Thymus (tissue), 11 donors: ENCODE data around the gene NEO1. TPM values are rescaled to one million over a fixed set of nuclear protein-coding genes. Genes with fewer than 3 reads are reported as not detected.

Source experiments
- DNase-seq, 9 donors: peaks; one replicate each; pipeline ENCODE4 v3.0.0-alpha.2; 2013; ENCODE audit warnings: low spot score in 9 of 9, low read depth in 6 of 9, missing footprints in 1 of 9
- H3K27ac ChIP-seq, 2 donors: one replicate each; pipeline ENCODE4 v1.5.1; 2013; ENCODE audit warnings: control low read depth in 1 of 2, low read depth in 1 of 2, low read length in 1 of 2, mild to moderate bottlenecking in 1 of 2, moderate library complexity in 1 of 2
- H3K27me3 ChIP-seq, 2 donors: one replicate each; pipeline ENCODE4 v1.5.1; 2013; ENCODE audit warnings: low read length in 1 of 2; ENCODE audit not compliant: control insufficient read depth in 2 of 2, insufficient read depth in 1 of 2
- H3K36me3 ChIP-seq, 2 donors: one replicate each; pipeline ENCODE4 v1.5.1; 2013; ENCODE audit warnings: low read length in 1 of 2, mild to moderate bottlenecking in 1 of 2, moderate library complexity in 1 of 2; ENCODE audit not compliant: control insufficient read depth in 2 of 2, insufficient read depth in 2 of 2
- H3K4me1 ChIP-seq, 2 donors: one replicate each; pipeline ENCODE4 v1.5.1; 2013; ENCODE audit warnings: low read length in 2 of 2; ENCODE audit not compliant: control insufficient read depth in 2 of 2, insufficient read depth in 2 of 2
- H3K4me3 ChIP-seq, 2 donors: one replicate each; pipeline ENCODE4 v1.5.1; 2013; ENCODE audit warnings: low read length in 2 of 2, control low read depth in 1 of 2, mild to moderate bottlenecking in 1 of 2
- H3K9me3 ChIP-seq, 2 donors: one replicate each; pipeline ENCODE4 v1.5.1; 2013; ENCODE audit warnings: low read length in 1 of 2, mild to moderate bottlenecking in 1 of 2; ENCODE audit not compliant: control insufficient read depth in 2 of 2, insufficient read depth in 1 of 2
- WGBS: extraction: QIAGEN DNeasy Blood & Tissue Kit; methylation state at CpG from one replicate; pipeline ENCODE4 v1.1.7; 2013; 5-methylcytosine and 5-hydroxymethylcytosine counted together
- polyA plus RNA-seq: library from polyadenylated mRNA; stranded (reverse); fragments of 200-250 nt; gene quantifications from one replicate; pipeline ENCODE4 v1.2.3, GENCODE V29; 2013
- total RNA-seq: library from RNA; stranded (reverse); fragments of 120-200 nt; gene quantifications from one replicate; pipeline ENCODE4 v1.2.4, GENCODE V29; 2013
- donor health status: healthy.

NEO1 gene
- total and polyA plus RNA-seq, 2 donors = 4.4 to 6.1 TPM

GRCh38 chr15:73028031-73028430 lies 24.2 kb upstream of the NEO1 start:
- 84% methylated on average over 6 of the region's 6 CpGs for WGBS
- Histone ChIP-seq H3K4me3 (no peak overlapping the region), H3K4me1 (no peaks in the 10 kb centered on the region), H3K36me3 (no peaks in the 10 kb centered on the region), H3K27me3 (no peaks in the 10 kb centered on the region), H3K27ac (no peak overlapping the region), H3K9me3 (no peaks in the 10 kb centered on the region)
- DNase-seq = no peak

- H3K9me3 ChIP-seq = no peaks in the 10 kb centered on the region
- H3K4me3 ChIP-seq = no peak overlapping the region
- no peaks in the 10 kb centered on the region for H3K36me3 ChIP-seq
- H3K27me3 ChIP-seq = no peaks in the 10 kb centered on the region
- no peaks in the 10 kb centered on the region for H3K4me1 ChIP-seq
- 83% methylated on average over 7 of the region's 7 CpGs for WGBS
- no peak for DNase-seq
- no peak overlapping the region for H3K27ac ChIP-seq
Measured at GRCh38 chr15:73028831-73029451, 23.3 kb upstream of the NEO1 start.

DNA sequence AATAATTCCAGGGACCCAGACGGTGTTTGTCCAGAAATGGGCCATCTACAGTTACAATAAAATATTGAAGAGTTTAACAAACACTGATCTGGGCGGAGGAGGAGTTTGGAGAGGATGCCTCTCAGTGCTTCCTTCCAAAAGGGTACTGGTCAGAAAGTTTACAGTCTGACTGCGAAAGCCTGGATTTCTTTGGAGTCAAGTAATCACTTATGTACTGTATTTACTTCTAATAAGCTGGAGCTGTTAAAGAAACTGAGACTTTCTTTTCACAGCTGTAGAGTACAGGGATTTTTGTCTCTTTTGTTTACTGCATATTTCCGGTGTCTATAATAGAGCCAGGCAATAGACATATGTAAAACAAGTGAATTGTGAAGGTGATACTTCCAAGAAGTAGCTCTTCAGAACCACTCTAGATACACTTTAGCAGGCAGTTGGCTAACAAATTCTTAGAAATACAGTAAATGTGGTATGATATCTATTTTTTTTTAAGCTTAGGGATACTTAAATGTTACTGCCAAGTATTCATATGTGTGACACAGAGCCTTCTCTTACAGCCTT lies 22.1 kb upstream of the NEO1 start:
- Histone ChIP-seq H3K4me1 (no peaks in the 10 kb centered on the region), H3K36me3 (no peaks in the 10 kb centered on the region), H3K27me3 (no peaks in the 10 kb centered on the region), H3K27ac (no peak overlapping the region), H3K9me3 (no peaks in the 10 kb centered on the region), H3K4me3 (no peak overlapping the region)
- DNase-seq = no peak
- 94% methylated on average over 4 of the region's 4 CpGs for WGBS

DNA sequence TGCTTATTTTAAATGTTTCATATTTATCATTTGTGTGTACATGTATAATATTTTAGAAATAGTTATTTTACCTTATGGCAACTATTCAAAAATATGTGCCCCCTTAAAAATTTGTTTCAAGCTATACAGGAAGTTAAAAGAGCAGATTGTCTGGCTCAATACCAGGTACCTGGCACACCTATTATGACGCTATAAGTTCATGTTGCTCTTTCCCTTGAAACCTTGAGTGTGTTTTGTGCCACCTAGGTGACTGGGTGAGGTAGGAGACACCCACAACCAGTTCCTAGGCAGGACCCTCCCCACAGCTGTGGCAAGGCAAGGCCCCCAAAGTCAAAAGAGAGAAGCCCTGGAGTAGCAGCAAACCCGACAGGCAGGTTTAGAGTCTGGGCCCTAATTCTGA lies 20.6 kb upstream of the NEO1 start:
- no peak for DNase-seq
- 94% methylated on average over 2 of the region's 2 CpGs for whole genome bisulfite sequencing
- H3K27me3 ChIP-seq = no peaks in the 10 kb centered on the region
- H3K9me3 ChIP-seq = no peaks in the 10 kb centered on the region
- H3K4me1 ChIP-seq = no peaks in the 10 kb centered on the region
- H3K27ac ChIP-seq = no peak overlapping the region
- H3K4me3 ChIP-seq = no peak overlapping the region
- no peaks in the 10 kb centered on the region for H3K36me3 ChIP-seq

DNA sequence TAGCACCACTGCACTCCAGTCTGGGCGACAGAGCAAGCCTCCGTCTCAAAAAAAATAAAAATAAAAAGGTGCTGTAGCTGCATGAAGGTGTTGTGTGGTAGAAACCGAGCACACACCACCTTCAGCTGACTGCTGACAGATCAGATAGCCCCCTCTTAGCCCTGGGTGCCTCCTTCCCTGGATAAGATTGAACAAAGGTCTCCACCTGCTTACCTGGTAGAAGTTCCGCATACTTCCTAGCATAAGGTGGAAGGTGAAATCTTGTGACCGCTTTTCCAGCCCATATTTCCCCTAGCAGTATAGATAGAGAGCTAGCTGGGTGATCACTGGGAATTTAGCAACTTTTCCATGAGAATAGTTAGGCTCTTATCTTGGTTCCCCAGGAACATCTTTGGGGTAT lies 18.7 kb upstream of the NEO1 start:
- 89% methylated on average over 5 of the region's 5 CpGs for WGBS
- Histone ChIP-seq H3K9me3 (no peaks in the 10 kb centered on the region), H3K36me3 (no peaks in the 10 kb centered on the region), H3K27ac (no peak overlapping the region), H3K4me3 (no peak overlapping the region), H3K4me1 (no peaks in the 10 kb centered on the region), H3K27me3 (no peaks in the 10 kb centered on the region)
- no peak for DNase-seq

GRCh38 chr15:73034221-73034620 lies 18.0 kb upstream of the NEO1 start:
- Histone ChIP-seq H3K27ac (no peak overlapping the region), H3K4me3 (no peak overlapping the region), H3K36me3 (no peaks in the 10 kb centered on the region), H3K4me1 (no peaks in the 10 kb centered on the region), H3K27me3 (no peaks in the 10 kb centered on the region), H3K9me3 (no peaks in the 10 kb centered on the region)
- no peak for DNase-seq
- WGBS = 76% methylated on average over 1 of the region's 1 CpG

GRCh38 chr15:73035221-73035620 lies 17.0 kb upstream of the NEO1 start:
- 85% methylated on average over 2 of the region's 2 CpGs for WGBS

GRCh38 chr15:73038220-73038619 lies 14.0 kb upstream of the NEO1 start:
- no peak for DNase-seq
- Histone ChIP-seq H3K4me3 (no peak overlapping the region), H3K36me3 (no peaks in the 10 kb centered on the region), H3K27ac (no peak overlapping the region), H3K27me3 (no peaks in the 10 kb centered on the region), H3K4me1 (no peaks in the 10 kb centered on the region), H3K9me3 (no peaks in the 10 kb centered on the region)
- 88% methylated on average over 4 of the region's 4 CpGs for WGBS

More at GRCh38 chr15:73035221-73035620, 17.0 kb upstream of the NEO1 start:
- Histone ChIP-seq H3K27me3 (no peaks in the 10 kb centered on the region), H3K9me3 (no peaks in the 10 kb centered on the region), H3K36me3 (no peaks in the 10 kb centered on the region), H3K4me3 (no peak overlapping the region), H3K4me1 (no peaks in the 10 kb centered on the region), H3K27ac (no peak overlapping the region)
- DNase-seq = no peak

DNA sequence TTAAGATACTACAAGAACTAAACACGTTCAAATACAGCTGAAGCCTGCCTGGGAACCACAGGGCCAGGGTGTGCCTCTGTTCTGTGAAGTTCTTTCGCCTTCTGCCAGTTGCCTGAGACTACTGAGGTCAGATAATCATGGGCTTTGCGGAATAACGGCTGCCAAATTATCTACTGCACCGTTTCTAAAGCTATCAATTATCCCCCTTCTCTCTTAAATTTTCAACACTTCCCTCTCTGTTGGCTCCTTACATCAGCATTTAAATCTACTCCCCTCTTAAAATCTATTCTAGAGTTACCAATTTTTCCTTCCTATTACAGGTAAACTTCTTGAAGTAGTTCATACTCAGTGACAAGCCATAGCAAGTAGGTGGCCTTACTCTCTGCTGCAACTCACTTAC lies 6.2 kb upstream of the NEO1 start:
- no peak overlapping the region for H3K27ac ChIP-seq
- H3K4me1 ChIP-seq = no peaks in the 10 kb centered on the region
- DNase-seq = no peak
- peaks cover 17 to 24% of the 10 kb centered on the region in 2 donors for H3K27me3 ChIP-seq
- no peaks in the 10 kb centered on the region for H3K9me3 ChIP-seq
- 67% methylated on average over 5 of the region's 5 CpGs for WGBS
- no peaks in the 10 kb centered on the region for H3K36me3 ChIP-seq
- H3K4me3 ChIP-seq = no peak overlapping the region
